ENCODE measurements around the gene ZNF45.

DNA sequence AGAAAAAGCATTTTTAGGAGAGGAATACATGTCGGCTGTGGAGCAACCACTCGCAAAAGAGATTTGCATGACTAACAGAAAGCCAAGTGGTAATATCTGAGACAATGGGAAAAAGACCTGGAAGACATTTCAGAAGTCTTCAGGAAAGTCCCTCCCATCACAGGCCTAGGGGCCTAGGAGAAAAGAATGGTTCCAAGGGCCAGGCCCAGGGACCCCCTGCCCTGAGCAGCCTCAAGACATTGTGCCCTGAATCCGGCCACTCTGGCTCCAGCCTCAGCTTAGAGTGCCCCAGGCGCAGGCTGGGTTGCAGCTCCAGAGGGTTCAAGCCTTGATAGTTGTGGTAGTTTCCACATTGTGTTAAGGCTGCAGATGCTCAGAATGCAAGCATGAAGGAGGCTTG is 25.3 kb upstream of the ZNF45 start:
- TF ChIP-seq, protein P1, sequence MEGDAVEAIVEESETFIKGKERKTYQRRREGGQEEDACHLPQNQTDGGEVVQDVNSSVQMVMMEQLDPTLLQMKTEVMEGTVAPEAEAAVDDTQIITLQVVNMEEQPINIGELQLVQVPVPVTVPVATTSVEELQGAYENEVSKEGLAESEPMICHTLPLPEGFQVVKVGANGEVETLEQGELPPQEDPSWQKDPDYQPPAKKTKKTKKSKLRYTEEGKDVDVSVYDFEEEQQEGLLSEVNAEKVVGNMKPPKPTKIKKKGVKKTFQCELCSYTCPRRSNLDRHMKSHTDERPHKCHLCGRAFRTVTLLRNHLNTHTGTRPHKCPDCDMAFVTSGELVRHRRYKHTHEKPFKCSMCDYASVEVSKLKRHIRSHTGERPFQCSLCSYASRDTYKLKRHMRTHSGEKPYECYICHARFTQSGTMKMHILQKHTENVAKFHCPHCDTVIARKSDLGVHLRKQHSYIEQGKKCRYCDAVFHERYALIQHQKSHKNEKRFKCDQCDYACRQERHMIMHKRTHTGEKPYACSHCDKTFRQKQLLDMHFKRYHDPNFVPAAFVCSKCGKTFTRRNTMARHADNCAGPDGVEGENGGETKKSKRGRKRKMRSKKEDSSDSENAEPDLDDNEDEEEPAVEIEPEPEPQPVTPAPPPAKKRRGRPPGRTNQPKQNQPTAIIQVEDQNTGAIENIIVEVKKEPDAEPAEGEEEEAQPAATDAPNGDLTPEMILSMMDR (IDR thresholded peaks at IDR 0.05) = no peak
- TF ChIP-seq POLR2A (IDR thresholded peaks at IDR 0.05) = no peak
